Measurements from ENCODE around the gene TNRC6A.
A peak's percentile ranks its signal among the peaks of the same experiment; 100 is the strongest.
"Not testable (repeated sequence)": the region's sequence is repeated elsewhere in the genome, so short reads cannot be mapped to it uniquely, and the experiment has no call there.

The TNRC6A gene

GRCh38 chr16:24700549-24701392 is 28.7 kb upstream of the TNRC6A start:
- DNase-seq (ENCODE audit: low read depth, low spot score) = peak; percentile 77
- Histone ChIP-seq H3K9me3 (ENCODE audit: insufficient read depth, low read length) (no peaks in the 10 kb centered on the region), H3K9ac (ENCODE audit: insufficient read length, low read depth) (no peak overlapping the region), H3K27me3 (ENCODE audit: insufficient read depth, insufficient read length) (no peaks in the 10 kb centered on the region), H3K4me1 (ENCODE audit: insufficient read depth, insufficient read length) (peaks cover 3% of the 10 kb centered on the region), H3K36me3 (ENCODE audit: insufficient read depth, insufficient read length, low read length) (no peaks in the 10 kb centered on the region), H3K4me3 (ENCODE audit: insufficient read length, low read depth) (no peak overlapping the region)
- TF ChIP-seq SUZ12 (IDR thresholded peaks at IDR 0.05; ENCODE audit: extremely low read depth, insufficient read depth, insufficient read length) = no peak
- TF ChIP-seq YY1 (IDR thresholded peaks at IDR 0.05; ENCODE audit: insufficient read depth, insufficient read length) = no peak

- no peak for DNase-seq (ENCODE audit: low read depth, low spot score)
- no peak overlapping the region for H3K4me3 ChIP-seq (ENCODE audit: insufficient read length, low read depth)
Observed at GRCh38 chr16:24701521-24701951, 27.9 kb upstream of the TNRC6A start.

GRCh38 chr16:24707760-24708159 is 21.7 kb upstream of the TNRC6A start:
- H3K9ac ChIP-seq (ENCODE audit: insufficient read length, low read depth); H3K9me3 ChIP-seq (ENCODE audit: insufficient read depth, low read length); DNase-seq (ENCODE audit: low read depth, low spot score); H3K27me3 ChIP-seq (ENCODE audit: insufficient read depth, insufficient read length); H3K4me1 ChIP-seq (ENCODE audit: insufficient read depth, insufficient read length); H3K36me3 ChIP-seq (ENCODE audit: insufficient read depth, insufficient read length, low read length); H3K4me3 ChIP-seq (ENCODE audit: insufficient read length, low read depth): not testable (repeated sequence)

More at GRCh38 chr16:24701521-24701951, 27.9 kb upstream of the TNRC6A start:
- no peak for TF ChIP-seq YY1 (IDR thresholded peaks at IDR 0.05; ENCODE audit: insufficient read depth, insufficient read length)
- Histone ChIP-seq H3K4me1 (ENCODE audit: insufficient read depth, insufficient read length) (peaks cover 3% of the 10 kb centered on the region), H3K36me3 (ENCODE audit: insufficient read depth, insufficient read length, low read length) (no peaks in the 10 kb centered on the region), H3K9ac (ENCODE audit: insufficient read length, low read depth) (peak overlapping the region; percentile 44), H3K9me3 (ENCODE audit: insufficient read depth, low read length) (no peaks in the 10 kb centered on the region), H3K27me3 (ENCODE audit: insufficient read depth, insufficient read length) (no peaks in the 10 kb centered on the region)

GRCh38 chr16:24713379-24713778 is 16.1 kb upstream of the TNRC6A start:
- Histone ChIP-seq H3K9me3 (ENCODE audit: insufficient read depth, low read length) (peaks cover 6% of the 10 kb centered on the region; the same call in 1 of the 2 replicates), H3K9ac (ENCODE audit: insufficient read length, low read depth) (no peak overlapping the region), H3K27me3 (ENCODE audit: insufficient read depth, insufficient read length) (no peaks in the 10 kb centered on the region), H3K4me3 (ENCODE audit: insufficient read length, low read depth) (no peak overlapping the region), H3K4me1 (ENCODE audit: insufficient read depth, insufficient read length) (no peaks in the 10 kb centered on the region), H3K36me3 (ENCODE audit: insufficient read depth, insufficient read length, low read length) (no peaks in the 10 kb centered on the region)
- TF ChIP-seq YY1 (IDR thresholded peaks at IDR 0.05; ENCODE audit: insufficient read depth, insufficient read length) (no peak), SUZ12 (IDR thresholded peaks at IDR 0.05; ENCODE audit: extremely low read depth, insufficient read depth, insufficient read length) (no peak), ZNF274 (IDR thresholded peaks at IDR 0.05; ENCODE audit: low read depth, low read length) (no peak)
- no peak for DNase-seq (ENCODE audit: low read depth, low spot score)

- H3K9ac ChIP-seq (ENCODE audit: insufficient read length, low read depth) = no peak overlapping the region
- no peaks in the 10 kb centered on the region for H3K36me3 ChIP-seq (ENCODE audit: insufficient read depth, insufficient read length, low read length)
- peaks cover 6% of the 10 kb centered on the region; the same call in 1 of the 2 replicates for H3K9me3 ChIP-seq (ENCODE audit: insufficient read depth, low read length)
- no peak overlapping the region for H3K4me3 ChIP-seq (ENCODE audit: insufficient read length, low read depth)
- no peaks in the 10 kb centered on the region for H3K4me1 ChIP-seq (ENCODE audit: insufficient read depth, insufficient read length)
- H3K27me3 ChIP-seq (ENCODE audit: insufficient read depth, insufficient read length) = no peaks in the 10 kb centered on the region
- TF ChIP-seq YY1 (IDR thresholded peaks at IDR 0.05; ENCODE audit: insufficient read depth, insufficient read length) = no peak
- DNase-seq (ENCODE audit: low read depth, low spot score) = no peak
Observed at GRCh38 chr16:24717411-24717810, 12.0 kb upstream of the TNRC6A start.

GRCh38 chr16:24718967-24719521 is 10.4 kb upstream of the TNRC6A start:
- H3K27me3 ChIP-seq (ENCODE audit: insufficient read depth, insufficient read length) = no peaks in the 10 kb centered on the region
- no peak overlapping the region for H3K9ac ChIP-seq (ENCODE audit: insufficient read length, low read depth)
- H3K4me3 ChIP-seq (ENCODE audit: insufficient read length, low read depth) = no peak overlapping the region
- no peaks in the 10 kb centered on the region for H3K36me3 ChIP-seq (ENCODE audit: insufficient read depth, insufficient read length, low read length)
- TF ChIP-seq ZNF274 (IDR thresholded peaks at IDR 0.05; ENCODE audit: low read depth, low read length) = no peak
- TF ChIP-seq YY1 (IDR thresholded peaks at IDR 0.05; ENCODE audit: insufficient read depth, insufficient read length) = no peak
- TF ChIP-seq SUZ12 (IDR thresholded peaks at IDR 0.05; ENCODE audit: extremely low read depth, insufficient read depth, insufficient read length) = no peak
- no peak for DNase-seq (ENCODE audit: low read depth, low spot score)
- no peaks in the 10 kb centered on the region for H3K4me1 ChIP-seq (ENCODE audit: insufficient read depth, insufficient read length)
- H3K9me3 ChIP-seq (ENCODE audit: insufficient read depth, low read length) = no peaks in the 10 kb centered on the region

GRCh38 chr16:24721830-24722238 is 7.6 kb upstream of the TNRC6A start:
- Histone ChIP-seq H3K36me3 (ENCODE audit: insufficient read depth, insufficient read length, low read length) (no peaks in the 10 kb centered on the region), H3K9ac (ENCODE audit: insufficient read length, low read depth) (no peak overlapping the region), H3K4me3 (ENCODE audit: insufficient read length, low read depth) (no peak overlapping the region), H3K27me3 (ENCODE audit: insufficient read depth, insufficient read length) (no peaks in the 10 kb centered on the region), H3K9me3 (ENCODE audit: insufficient read depth, low read length) (no peaks in the 10 kb centered on the region), H3K4me1 (ENCODE audit: insufficient read depth, insufficient read length) (no peaks in the 10 kb centered on the region)
- TF ChIP-seq SUZ12 (IDR thresholded peaks at IDR 0.05; ENCODE audit: extremely low read depth, insufficient read depth, insufficient read length) (no peak), YY1 (IDR thresholded peaks at IDR 0.05; ENCODE audit: insufficient read depth, insufficient read length) (no peak), ZNF274 (IDR thresholded peaks at IDR 0.05; ENCODE audit: low read depth, low read length) (no peak)
- DNase-seq (ENCODE audit: low read depth, low spot score) = no peak

Data from NT2/D1 (cell line).